Right lobe of liver (tissue), 6 donors: ENCODE data around the gene EIF1AD. TPM values are rescaled to one million over a fixed set of nuclear protein-coding genes. Genes with fewer than 3 reads are reported as not detected.

Source experiments
- ATAC-seq, 4 donors: fragments of 200-7000 bp; cut with Tn5 transposase; one replicate each; pipeline ENCODE4 v1.9.1; 2020; ENCODE audit warnings: mild to moderate bottlenecking in 4 of 4, moderate library complexity in 4 of 4
- DNase-seq, 3 donors: peaks; one replicate each; pipeline ENCODE4 v3.0.0-alpha.2; 2020
- H3K27ac ChIP-seq, 3 donors: fragments of 200-600 bp; one replicate each; pipeline ENCODE4 v1.8.0; 2022
- H3K27me3 ChIP-seq, 2 donors: fragments of 200-600 bp; one replicate each; pipeline ENCODE4 v1.8.0; 2022
- H3K36me3 ChIP-seq, 4 donors: fragments of 200-600 bp; sonication (generic) in 1 of 4; one replicate each; pipeline versions ENCODE4 v1.5.1 to v1.8.0; 2017 to 2022; ENCODE audit warnings: control low read depth in 1 of 4
- H3K4me1 ChIP-seq, 4 donors: fragments of 200-600 bp; sonication (generic) in 1 of 4; one replicate each; pipeline versions ENCODE4 v1.5.1 to v1.8.0; 2017 to 2022; ENCODE audit warnings: control low read depth in 1 of 4
- H3K4me3 ChIP-seq, 3 donors: fragments of 200-600 bp; one replicate each; pipeline ENCODE4 v1.8.0; 2022
- H3K9me3 ChIP-seq, 4 donors: fragments of 200-600 bp; sonication (generic) in 1 of 4; one replicate each; pipeline versions ENCODE4 v1.5.1 to v1.8.0; 2017 to 2022; ENCODE audit warnings: control low read depth in 1 of 4
- POLR2A ChIP-seq: fragments of 450-650 bp; IDR thresholded peaks from one replicate; pipeline ENCODE4 v1.6.1; 2017; ENCODE audit warnings: antibody characterized with exemption, mild to moderate bottlenecking
- WGBS: methylation state at CpG from one replicate; pipeline ENCODE4 v1.1.6; 2018; ENCODE audit warnings: low coverage, low lambda C conversion rate; ENCODE audit not compliant: insufficient coverage; ENCODE audit errors: missing lambda C conversion rate; 5-methylcytosine and 5-hydroxymethylcytosine counted together
- intact Hi-C, 2 donors: fragments of 100-400 bp; cut with DNase I; formaldehyde crosslinking; loops; one replicate each; pipeline versions ENCODE4 v1.11.2 to v1.14.1; 2022
- total RNA-seq, 6 experiments: library from RNA; depleted of rRNA in 2 of 6; stranded (reverse); fragments of >200 nt in 2 of 6; fragmentation: NEBNext Ultra II Directional in 3 of 6; extraction: Animal tissue kit (Norgen Biotek cat#: 25700) in 3 of 6; gene quantifications; one replicate each; pipeline versions ENCODE4 v1.1.0 to v1.2.4, GENCODE V29; 2016 to 2023
- TF ChIP-seq, protein P1 (sequence below), 4 donors: fragments of 200-600 bp in 3 of 4; fragments of 450-650 bp in 1 of 4; IDR thresholded peaks; one replicate each; pipeline versions ENCODE4 v1.5.1 to v1.8.0; 2016 to 2022; ENCODE audit warnings: antibody characterized with exemption in 4 of 4, mild to moderate bottlenecking in 2 of 4
- donor health status: DM: no; HTN: yes; CAD: no.
- donor health status: DM: no; HTN: no; CAD: no.
- donor health status: DM: no; HTN: no; CAD: no.
- donor health status: DM: no; HTN: yes; CAD: no.
- donor health status: DM: no; HTN: yes; CAD: no.

Gene EIF1AD
- total RNA-seq, 6 experiments from 2014 or later, result 11.5 to 22.1 (median 13.1) TPM

DNA sequence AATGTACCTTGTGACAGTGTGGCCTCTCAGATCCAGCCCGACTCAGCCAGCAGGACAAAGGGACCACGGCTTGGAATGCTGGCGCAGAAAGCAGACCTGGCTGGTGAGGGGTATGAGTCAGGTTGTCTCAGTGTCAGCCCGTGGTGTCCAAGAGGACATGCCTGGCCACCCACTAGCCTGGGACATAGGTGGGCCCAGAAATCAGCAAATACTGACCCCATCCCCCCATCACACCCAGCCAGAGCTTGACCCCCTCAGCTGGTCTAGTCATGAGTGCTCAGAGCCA lies 4.9 kb upstream of the EIF1AD start:
- Histone ChIP-seq H3K4me1 (peaks cover 0 to 5% (median 0%) of the 10 kb centered on the region in 4 donors), H3K4me3 (no peak overlapping the region), H3K27me3 (peaks cover 0 to 5% of the 10 kb centered on the region in 2 donors), H3K9me3 (no peaks in the 10 kb centered on the region), H3K36me3 (peaks cover 0 to 11% (median 2%) of the 10 kb centered on the region in 4 donors), H3K27ac (no peak overlapping the region)
- no peak for ATAC-seq
- 90% methylated on average over 3 of the region's 4 CpGs for WGBS
- TF ChIP-seq, protein P1, sequence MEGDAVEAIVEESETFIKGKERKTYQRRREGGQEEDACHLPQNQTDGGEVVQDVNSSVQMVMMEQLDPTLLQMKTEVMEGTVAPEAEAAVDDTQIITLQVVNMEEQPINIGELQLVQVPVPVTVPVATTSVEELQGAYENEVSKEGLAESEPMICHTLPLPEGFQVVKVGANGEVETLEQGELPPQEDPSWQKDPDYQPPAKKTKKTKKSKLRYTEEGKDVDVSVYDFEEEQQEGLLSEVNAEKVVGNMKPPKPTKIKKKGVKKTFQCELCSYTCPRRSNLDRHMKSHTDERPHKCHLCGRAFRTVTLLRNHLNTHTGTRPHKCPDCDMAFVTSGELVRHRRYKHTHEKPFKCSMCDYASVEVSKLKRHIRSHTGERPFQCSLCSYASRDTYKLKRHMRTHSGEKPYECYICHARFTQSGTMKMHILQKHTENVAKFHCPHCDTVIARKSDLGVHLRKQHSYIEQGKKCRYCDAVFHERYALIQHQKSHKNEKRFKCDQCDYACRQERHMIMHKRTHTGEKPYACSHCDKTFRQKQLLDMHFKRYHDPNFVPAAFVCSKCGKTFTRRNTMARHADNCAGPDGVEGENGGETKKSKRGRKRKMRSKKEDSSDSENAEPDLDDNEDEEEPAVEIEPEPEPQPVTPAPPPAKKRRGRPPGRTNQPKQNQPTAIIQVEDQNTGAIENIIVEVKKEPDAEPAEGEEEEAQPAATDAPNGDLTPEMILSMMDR (IDR thresholded peaks at IDR 0.05), result no peak
- TF ChIP-seq POLR2A, result no peak
- intact Hi-C loops, result no loop called here
- DNase-seq, result no peak

DNA sequence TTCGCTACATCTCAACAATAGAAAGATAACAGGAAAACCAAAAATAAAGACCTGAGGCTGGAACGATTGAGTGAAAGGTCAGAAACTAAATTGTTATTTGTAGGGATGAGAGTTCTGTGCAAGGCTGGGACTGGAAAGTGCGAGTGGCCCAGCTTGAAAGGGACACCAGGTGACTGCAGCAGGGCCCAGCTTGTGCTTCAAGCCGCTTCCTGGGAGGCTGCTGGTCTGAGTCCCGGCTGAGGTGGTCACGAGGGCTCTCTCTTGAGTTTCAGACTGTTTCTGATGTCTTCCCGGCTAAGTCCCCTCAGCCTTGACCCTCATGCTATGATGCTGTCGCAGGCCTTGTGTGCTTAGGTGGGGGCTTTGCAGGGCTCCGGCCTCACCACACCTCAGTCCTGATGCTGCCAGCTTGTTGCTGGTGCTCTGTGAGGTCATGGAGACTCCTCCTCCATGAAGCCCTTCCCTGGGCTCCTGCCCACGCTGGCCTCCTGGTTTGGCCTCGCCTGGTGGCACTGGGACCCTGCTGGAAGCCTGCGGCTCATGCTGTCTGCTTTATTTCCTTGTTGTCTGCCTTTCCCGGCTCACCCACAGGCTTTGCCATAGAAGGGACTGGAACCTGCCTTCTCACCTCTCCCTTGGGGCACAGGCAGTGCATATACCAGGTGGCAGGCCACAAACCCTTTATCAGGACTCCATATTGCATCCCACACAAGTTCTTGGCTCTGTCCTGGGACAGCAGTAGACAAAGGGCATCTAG lies 4.4 kb upstream of the EIF1AD start:
- peaks cover 0 to under 1% of the 10 kb centered on the region in 2 donors for H3K27me3 ChIP-seq
- TF ChIP-seq POLR2A, result no peak
- peaks cover 0 to 11% (median 2%) of the 10 kb centered on the region in 4 donors for H3K36me3 ChIP-seq
- no peak for ATAC-seq
- H3K9me3 ChIP-seq, result no peaks in the 10 kb centered on the region
- WGBS, result 91% methylated on average over 3 of the region's 13 CpGs
- intact Hi-C loops, result no loop called here
- DNase-seq, result no peak
- H3K4me1 ChIP-seq, result peaks cover 0 to 5% (median 0%) of the 10 kb centered on the region in 4 donors
- no peak overlapping the region for H3K4me3 ChIP-seq
- H3K27ac ChIP-seq, result no peak overlapping the region

DNA sequence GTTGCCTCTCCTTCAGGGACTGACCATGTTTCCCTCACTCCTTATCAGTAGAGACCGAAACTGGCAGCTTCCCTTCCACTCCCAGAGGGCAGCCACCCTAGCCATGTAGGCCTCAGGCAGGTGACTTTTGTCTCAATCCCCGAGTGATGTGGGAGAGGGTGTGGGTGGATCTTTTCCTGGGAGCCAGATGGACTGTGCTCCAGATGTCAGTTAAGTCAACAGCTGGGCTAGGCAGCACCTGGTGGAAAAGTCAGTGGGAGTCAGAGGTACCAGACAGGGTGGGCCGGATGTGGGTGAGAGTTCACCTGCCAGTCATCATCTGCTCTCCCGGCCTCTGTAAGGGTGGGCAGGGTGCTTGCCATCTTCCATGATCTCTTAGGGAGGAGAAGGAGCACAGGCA lies 2.2 kb upstream of the EIF1AD start:
- Histone ChIP-seq H3K4me1 (peaks cover 0 to 11% (median 3%) of the 10 kb centered on the region in 4 donors), H3K36me3 (peaks cover 6 to 23% (median 12%) of the 10 kb centered on the region in 4 donors), H3K27ac (no peak overlapping the region), H3K4me3 (no peak overlapping the region), H3K27me3 (no peaks in the 10 kb centered on the region), H3K9me3 (no peaks in the 10 kb centered on the region)
- TF ChIP-seq POLR2A, result no peak
- TF ChIP-seq, protein P1 (IDR thresholded peaks at IDR 0.05), result no peak
- DNase-seq, result no peak
- WGBS, result 69% methylated on average over 3 of the region's 4 CpGs
- intact Hi-C loops, result no loop called here
- no peak for ATAC-seq

DNA sequence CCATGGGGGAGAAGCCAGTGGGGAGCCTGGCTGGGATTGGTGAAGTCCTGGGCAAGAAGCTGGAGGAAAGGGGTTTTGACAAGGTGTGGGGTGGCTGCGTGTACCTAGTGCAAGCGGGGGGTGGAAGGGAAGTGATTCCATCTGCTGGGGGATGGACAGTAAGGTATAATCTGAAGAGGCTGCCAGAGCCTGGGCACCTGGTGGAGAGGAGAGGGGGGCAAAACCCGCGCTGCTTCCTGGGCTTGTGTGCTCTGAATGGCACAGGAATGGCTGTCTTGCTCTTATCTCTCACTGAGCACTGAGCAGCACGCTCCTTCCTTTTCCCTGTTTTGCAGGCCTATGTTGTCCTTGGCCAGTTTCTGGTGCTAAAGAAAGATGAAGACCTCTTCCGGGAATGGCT lies 1.3 kb upstream of the EIF1AD start:
- DNase-seq (no peak), ATAC-seq (no peak)
- Histone ChIP-seq H3K9me3 (no peaks in the 10 kb centered on the region), H3K27me3 (no peaks in the 10 kb centered on the region), H3K4me3 (peak overlapping the region; percentile 77 to 88 (median 83)), H3K4me1 (peaks cover 0 to 11% (median 3%) of the 10 kb centered on the region in 4 donors), H3K36me3 (peaks cover 9 to 32% (median 18%) of the 10 kb centered on the region in 4 donors), H3K27ac (peak overlapping the region in 2 of 3 donors; percentile 94 to 96)
- WGBS, result 41% methylated on average over 3 of the region's 6 CpGs
- intact Hi-C loops, result no loop called here
- TF ChIP-seq, protein P1 (IDR thresholded peaks at IDR 0.05), result no peak
- TF ChIP-seq POLR2A, result no peak

DNA sequence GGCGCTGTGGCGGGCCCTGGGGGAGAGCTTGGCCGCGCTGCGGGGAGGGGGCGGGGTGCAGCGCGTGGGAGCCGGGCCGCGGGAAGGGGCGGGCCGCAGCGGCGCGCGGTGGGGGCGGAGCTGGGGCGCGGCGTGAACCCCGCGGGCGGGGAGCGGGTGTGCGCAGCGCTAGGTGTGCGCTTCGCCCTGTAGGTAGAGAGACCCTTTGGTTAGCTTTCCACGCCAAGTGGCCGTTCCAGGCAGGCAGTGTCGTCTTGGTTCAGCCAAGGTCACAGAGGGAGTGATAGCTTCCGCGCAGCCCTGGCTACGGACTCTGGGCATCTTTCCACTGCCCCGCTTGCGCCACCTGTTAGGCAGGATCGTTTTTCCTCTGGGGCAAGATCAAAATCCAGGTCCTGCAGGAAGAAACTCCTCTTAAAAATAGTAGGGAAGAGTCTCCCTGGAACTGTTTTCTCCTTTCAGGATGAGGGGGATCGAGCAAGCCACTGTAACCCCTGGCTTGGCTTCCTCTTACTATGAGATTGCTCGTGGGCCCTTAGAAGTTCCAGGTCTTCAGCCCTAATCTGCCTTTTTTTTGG lies 780 bp upstream of the EIF1AD start:
- DNase-seq, result peak; percentile 75 to 87 (median 82)
- ATAC-seq, result peak; percentile 80 to 91 (median 84)
- H3K36me3 ChIP-seq, result peaks cover 10 to 38% (median 23%) of the 10 kb centered on the region in 4 donors
- intact Hi-C loops, result no loop called here
- H3K27ac ChIP-seq, result peak overlapping the region; percentile 94 to 96 (median 94)
- no peaks in the 10 kb centered on the region for H3K27me3 ChIP-seq
- TF ChIP-seq, protein P1 (IDR thresholded peaks at IDR 0.05), result peak in 2 of 4 donors; percentile 11 to 35
- no peak for TF ChIP-seq POLR2A
- H3K9me3 ChIP-seq, result no peaks in the 10 kb centered on the region
- WGBS, result 0% methylated on average over 4 of the region's 40 CpGs
- peak overlapping the region; percentile 77 to 88 (median 83) for H3K4me3 ChIP-seq
- peaks cover 0 to 11% (median 3%) of the 10 kb centered on the region in 4 donors for H3K4me1 ChIP-seq
